ENCODE data around the gene DNMBP.
"Not testable (repeated sequence)": the region's sequence is repeated elsewhere in the genome, so short reads cannot be mapped to it uniquely, and the experiment has no call there.

Gene DNMBP

DNA sequence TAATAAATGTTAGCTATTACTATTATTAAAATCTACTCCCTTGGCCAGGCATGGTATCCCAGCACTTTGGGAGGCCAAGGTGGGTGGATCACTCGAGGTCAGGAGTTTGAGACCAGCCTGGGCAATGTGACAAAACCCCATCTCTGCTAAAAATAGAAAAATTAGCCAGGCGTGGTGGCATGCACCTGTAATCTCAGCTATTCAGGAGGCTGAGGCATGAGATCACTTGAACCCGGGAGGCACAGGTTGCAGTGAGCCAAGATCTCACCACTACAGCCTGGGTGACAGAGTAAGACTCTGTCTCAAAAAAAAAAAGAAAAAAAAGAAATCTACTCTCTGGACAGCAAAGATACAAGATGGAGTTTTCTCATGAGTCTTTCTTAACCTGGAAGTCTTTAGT is 56.2 kb downstream of the DNMBP start:
- not testable (repeated sequence) for H3K27me3 Mint-ChIP-seq, H3K27ac Mint-ChIP-seq, DNase-seq, H3K4me3 Mint-ChIP-seq, H3K4me1 Mint-ChIP-seq, ATAC-seq
- peaks cover 21 to 24% of the 10 kb centered on the region in 2 donors for H3K9me3 Mint-ChIP-seq

DNA sequence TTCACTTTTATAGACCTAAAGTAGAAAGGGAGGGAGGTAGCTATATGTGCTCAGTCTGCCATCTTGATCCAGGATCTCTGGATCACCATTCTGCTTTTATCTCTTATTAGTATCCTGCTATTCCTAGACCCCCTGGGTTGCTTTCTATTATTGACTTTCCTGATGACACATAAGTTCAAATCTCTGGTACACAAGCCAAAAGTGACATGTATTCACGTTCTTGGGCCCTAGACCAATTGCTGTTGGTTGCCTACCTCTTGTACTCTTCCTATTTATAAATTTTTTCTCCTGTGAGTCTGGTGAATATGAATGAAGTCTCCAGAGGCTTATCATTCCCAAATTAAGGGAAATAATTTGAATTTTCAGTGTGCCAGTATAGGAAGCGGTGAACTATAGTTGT is 56.9 kb downstream of the DNMBP start:
- Mint-ChIP-seq H3K4me1 (no peaks in the 10 kb centered on the region), H3K4me3 (no peak overlapping the region), H3K27ac (no peak overlapping the region), H3K9me3 (peaks cover 21 to 24% of the 10 kb centered on the region in 2 donors), H3K27me3 (no peaks in the 10 kb centered on the region)
- ATAC-seq (no peak), DNase-seq (no peak)

DNA sequence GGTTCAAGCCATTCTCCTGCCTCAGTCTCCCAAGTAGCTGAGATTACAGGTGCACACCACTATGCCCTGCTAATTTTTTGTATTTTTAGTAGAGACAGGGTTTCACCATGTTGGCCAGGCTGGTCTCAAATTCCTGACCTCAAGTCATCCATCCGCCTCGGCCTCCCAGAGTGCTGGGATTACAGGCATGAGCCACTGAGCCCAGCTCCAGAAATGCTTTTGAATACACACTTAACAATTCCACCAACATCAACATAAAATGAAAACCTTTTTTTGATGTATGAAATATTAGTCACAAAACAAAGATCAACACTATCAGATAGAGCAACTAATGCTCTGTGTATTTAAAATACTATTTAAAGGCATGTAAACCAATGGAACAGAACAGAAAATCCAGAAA is 63.7 kb downstream of the DNMBP start:
- not testable (repeated sequence) for H3K27me3 Mint-ChIP-seq, H3K27ac Mint-ChIP-seq, ATAC-seq, H3K4me1 Mint-ChIP-seq, H3K4me3 Mint-ChIP-seq, DNase-seq
- H3K9me3 Mint-ChIP-seq = peaks cover 9 to 12% of the 10 kb centered on the region in 2 donors

DNA sequence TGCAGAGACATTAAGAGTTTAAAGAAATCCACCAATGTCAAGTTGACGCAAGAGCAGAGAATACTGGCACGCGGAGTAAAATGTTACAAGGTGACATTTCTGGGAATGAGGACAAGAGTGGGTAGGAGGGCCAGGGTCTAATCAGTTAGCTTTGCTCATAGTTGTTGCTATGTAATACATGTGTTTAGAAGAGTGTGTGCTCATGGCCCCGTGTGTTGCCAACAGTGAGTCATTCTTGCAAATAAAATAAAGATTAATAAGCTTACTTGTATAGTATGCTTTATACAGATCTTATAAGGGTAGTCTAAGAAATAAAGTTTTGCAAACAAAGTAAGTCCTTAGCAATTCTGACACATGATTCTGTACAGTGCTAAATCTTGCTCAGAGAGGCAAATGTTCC is 64.5 kb downstream of the DNMBP start:
- Mint-ChIP-seq H3K9me3 (peaks cover 5 to 7% of the 10 kb centered on the region in 2 donors), H3K27ac (no peak overlapping the region), H3K4me3 (no peak overlapping the region), H3K27me3 (no peaks in the 10 kb centered on the region), H3K4me1 (no peaks in the 10 kb centered on the region)
- DNase-seq (no peak), ATAC-seq (no peak)

DNA sequence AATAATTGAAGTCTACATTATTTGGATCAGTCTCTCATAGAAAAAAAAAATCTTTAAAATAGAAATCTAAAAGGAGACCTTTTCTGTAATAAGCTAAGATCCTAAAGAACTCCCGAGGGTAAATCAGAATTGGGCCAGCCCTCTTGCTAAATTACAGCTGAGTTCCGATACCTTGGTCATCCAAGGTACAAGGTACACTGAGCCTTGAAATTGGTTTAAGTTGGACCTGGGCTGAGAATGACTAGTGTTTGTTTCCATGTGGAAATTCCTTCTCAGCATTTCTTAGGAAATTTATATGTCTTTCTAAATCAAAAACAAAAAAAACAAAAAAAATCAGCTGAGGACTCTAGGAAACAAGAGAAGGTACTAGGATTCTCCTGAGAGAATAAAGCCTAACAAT is 64.9 kb downstream of the DNMBP start:
- ATAC-seq = no peak
- Mint-ChIP-seq H3K9me3 (peaks cover under 1 to 4% of the 10 kb centered on the region in 2 donors), H3K4me1 (no peaks in the 10 kb centered on the region), H3K27ac (no peak overlapping the region), H3K27me3 (no peaks in the 10 kb centered on the region), H3K4me3 (no peak overlapping the region)
- no peak for DNase-seq

DNA sequence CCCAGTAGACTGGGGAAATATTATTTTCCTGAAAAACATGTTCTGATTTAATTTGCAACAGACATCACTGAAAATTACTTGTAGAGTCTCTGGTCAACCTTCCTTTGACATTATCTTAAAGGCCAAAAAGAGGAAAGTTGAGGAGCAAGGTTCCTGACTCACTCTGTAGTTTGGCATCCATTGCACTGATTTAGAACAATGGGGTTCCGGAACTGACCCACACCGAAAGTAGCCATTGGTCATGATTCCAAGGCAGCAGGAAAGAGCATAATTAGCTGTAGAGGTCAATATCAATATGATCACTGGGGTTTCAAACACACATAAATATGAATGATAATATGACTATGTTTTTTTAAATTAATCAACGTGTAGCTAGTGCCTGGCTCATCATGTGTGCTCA is 65.8 kb downstream of the DNMBP start:
- Mint-ChIP-seq H3K4me1 (no peaks in the 10 kb centered on the region), H3K4me3 (no peak overlapping the region), H3K27ac (no peak overlapping the region), H3K27me3 (no peaks in the 10 kb centered on the region), H3K9me3 (peaks cover 0 to 4% of the 10 kb centered on the region in 2 donors)
- DNase-seq (no peak), ATAC-seq (no peak)

- ATAC-seq = no peak
- Mint-ChIP-seq H3K4me1 (peaks cover 4% of the 10 kb centered on the region), H3K9me3 (peaks cover 0 to 4% of the 10 kb centered on the region in 2 donors), H3K4me3 (no peak overlapping the region), H3K27ac (no peak overlapping the region), H3K27me3 (no peaks in the 10 kb centered on the region)
- no peak for DNase-seq
Measured at GRCh38 chr10:99941942-99942820, 67.6 kb downstream of the DNMBP start.

DNA sequence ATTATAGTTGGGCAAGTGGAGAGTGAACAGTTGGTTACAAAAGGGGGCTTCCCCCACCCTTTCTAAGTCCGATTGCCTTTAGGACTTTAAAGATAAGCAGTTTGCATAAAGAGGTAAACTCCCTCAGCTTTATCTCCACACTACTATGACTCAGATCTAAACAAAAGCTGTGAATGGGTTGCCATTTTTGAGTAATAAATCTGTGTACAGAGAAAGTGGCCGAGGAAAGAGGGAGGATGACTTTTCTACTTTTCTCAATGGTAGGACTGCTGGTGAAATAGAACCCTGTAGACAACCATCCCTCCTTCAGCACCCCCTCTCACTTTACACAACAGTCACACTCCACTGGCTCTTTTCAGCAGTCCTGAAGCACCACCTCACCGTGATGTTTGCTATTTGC is 71.2 kb downstream of the DNMBP start:
- no peak overlapping the region for H3K4me3 Mint-ChIP-seq
- DNase-seq = no peak
- ATAC-seq = no peak
- no peaks in the 10 kb centered on the region for H3K27me3 Mint-ChIP-seq
- H3K9me3 Mint-ChIP-seq = peaks cover 0 to 4% of the 10 kb centered on the region in 2 donors
- peaks cover 4% of the 10 kb centered on the region for H3K4me1 Mint-ChIP-seq
- H3K27ac Mint-ChIP-seq = no peak overlapping the region

DNA sequence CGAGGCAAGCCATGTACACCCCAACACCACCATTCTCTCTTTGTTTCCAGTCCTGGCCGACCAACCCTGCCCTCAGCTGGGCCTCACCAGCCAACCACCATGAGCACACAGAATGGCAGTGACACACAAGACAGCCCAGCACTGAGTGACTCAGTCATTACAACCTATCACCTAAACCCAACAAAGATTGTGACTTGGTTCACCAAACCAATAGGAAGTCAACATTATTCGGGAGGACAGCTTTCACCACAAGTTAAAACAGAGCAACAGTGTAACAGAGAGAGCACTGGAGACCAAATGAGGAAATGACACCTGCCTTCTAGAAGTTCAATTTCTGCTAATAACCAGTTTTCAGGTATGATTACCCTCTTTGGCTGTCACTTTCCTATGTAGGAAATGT is 72.1 kb downstream of the DNMBP start:
- no peak overlapping the region for H3K4me3 Mint-ChIP-seq
- peak; percentile 70 for ATAC-seq
- H3K27me3 Mint-ChIP-seq = no peaks in the 10 kb centered on the region
- no peak overlapping the region for H3K27ac Mint-ChIP-seq
- no peak for DNase-seq
- peaks cover 0 to 4% of the 10 kb centered on the region in 2 donors for H3K9me3 Mint-ChIP-seq
- H3K4me1 Mint-ChIP-seq = peaks cover 4% of the 10 kb centered on the region

DNA sequence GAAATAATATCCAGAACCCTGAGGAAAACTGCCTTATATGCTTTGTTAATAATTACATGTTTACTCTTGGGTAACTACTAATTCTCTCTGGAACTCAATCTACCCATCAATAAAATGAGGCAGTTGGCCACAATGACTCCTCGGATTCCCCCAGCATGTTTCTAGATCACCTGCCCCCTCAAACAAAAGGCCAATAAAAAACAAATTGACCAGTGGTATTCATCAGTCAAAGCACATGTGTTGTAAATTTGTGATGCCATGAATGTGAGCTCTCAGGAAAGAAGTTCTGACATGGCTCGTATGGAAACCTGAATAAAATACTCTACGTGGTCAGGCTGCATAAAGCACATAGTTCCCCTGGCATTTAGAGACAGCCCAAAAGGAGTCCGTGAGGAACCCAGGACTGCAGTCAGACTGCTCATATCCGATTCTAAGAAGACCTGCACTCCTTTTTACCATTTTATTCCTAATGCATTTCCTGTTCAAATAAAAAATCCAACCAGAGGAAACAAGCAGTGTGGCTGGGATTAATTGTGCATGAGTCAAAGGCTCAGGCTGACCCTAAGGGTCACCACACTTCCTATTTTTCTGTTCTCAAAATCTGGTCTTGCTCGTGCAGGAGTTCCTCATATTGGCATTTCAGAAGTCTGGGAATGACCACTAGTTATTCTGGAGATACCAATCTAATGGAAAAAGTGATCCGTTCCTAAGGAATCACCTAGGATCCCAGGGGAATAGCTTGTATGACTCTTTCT is 77.4 kb downstream of the DNMBP start:
- not testable (repeated sequence) for ATAC-seq, H3K4me3 Mint-ChIP-seq, H3K9me3 Mint-ChIP-seq, H3K27ac Mint-ChIP-seq, DNase-seq, H3K27me3 Mint-ChIP-seq
- H3K4me1 Mint-ChIP-seq = peaks cover 23% of the 10 kb centered on the region

DNA sequence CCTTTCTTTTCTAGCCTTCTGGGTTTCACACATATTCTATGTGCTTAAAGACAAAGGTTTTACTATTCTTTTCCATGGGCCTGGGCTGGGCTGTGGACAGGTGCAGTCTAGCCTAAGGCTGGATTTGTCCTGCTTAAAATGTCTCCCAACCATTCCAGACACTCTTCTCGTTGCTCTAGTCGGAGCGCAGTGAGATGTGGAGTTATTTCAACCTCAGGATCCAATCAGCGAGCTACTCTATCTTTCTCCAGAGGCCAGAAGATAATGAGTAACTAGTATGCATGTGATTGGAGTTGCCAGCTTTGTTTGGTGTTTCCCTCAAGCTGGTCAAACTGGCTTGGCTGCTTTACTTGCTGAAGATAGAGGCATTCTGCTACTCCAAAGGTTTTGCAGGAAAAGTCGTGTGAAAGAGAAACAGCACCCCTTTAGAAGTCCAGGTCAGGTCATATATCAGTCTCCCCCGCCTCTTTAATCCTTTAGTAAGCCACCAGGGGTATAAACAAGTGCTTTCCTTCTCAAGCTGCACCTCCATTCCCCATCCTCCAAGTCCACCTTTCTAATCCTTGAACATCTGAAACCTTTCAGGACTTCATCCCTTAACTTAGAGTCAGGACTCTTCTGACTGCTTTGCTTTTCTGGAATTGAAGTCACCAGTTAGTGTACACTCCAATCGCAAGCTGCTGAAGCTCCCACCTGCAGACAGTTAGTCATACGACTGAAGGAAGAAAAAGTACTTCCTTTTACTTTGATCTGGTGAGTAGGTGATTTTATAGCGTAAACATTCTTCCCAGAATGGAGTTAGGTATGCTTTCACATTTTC is 78.8 kb downstream of the DNMBP start:
- H3K4me1 Mint-ChIP-seq = peaks cover 30% of the 10 kb centered on the region

GRCh38 chr10:99929360-99929759 is 80.4 kb downstream of the DNMBP start:
- Mint-ChIP-seq H3K27me3 (no peaks in the 10 kb centered on the region), H3K9me3 (no peaks in the 10 kb centered on the region), H3K4me1 (peaks cover 30% of the 10 kb centered on the region), H3K4me3 (no peak overlapping the region), H3K27ac (no peak overlapping the region)
- ATAC-seq = no peak
- no peak for DNase-seq

More for the DNA sequence above, 78.8 kb downstream of the DNMBP start:
- DNase-seq (no peak), ATAC-seq (no peak)
- H3K4me3 Mint-ChIP-seq = no peak overlapping the region
- no peaks in the 10 kb centered on the region for H3K9me3 Mint-ChIP-seq
- H3K27me3 Mint-ChIP-seq = no peaks in the 10 kb centered on the region
- peak overlapping the region in 1 of 2 donors; percentile 3 for H3K27ac Mint-ChIP-seq

DNA sequence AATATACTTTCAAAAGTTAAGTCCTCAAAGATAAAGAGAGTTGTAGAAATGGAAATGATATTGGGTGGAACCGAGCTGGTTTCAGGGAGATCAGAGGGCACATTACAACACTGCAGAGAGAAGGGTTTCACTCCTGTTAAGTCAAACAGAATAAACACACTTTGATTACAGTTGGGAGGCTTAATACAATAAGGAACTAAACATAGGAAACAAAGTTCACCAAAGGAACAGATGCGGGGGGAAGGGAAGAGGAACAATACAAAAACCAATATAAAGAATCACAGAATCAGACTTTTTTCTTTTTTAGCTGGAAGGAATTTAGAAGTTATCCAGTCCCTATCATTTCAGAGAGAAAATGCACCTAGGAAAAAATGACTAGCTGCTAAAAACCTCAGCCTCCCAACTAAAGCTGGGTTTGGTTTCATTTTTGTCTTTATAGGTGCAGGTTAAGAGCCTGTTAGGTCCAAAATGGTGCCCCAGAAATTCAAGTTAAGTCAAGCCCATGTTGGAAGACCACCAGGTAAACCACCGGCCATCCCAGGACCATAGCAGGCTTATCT is 81.9 kb downstream of the DNMBP start:
- Mint-ChIP-seq H3K4me3 (no peak overlapping the region), H3K27ac (peak overlapping the region in 1 of 2 donors; percentile 9), H3K4me1 (peaks cover 30% of the 10 kb centered on the region), H3K27me3 (no peaks in the 10 kb centered on the region), H3K9me3 (no peaks in the 10 kb centered on the region)
- ATAC-seq = no peak
- no peak for DNase-seq

DNA sequence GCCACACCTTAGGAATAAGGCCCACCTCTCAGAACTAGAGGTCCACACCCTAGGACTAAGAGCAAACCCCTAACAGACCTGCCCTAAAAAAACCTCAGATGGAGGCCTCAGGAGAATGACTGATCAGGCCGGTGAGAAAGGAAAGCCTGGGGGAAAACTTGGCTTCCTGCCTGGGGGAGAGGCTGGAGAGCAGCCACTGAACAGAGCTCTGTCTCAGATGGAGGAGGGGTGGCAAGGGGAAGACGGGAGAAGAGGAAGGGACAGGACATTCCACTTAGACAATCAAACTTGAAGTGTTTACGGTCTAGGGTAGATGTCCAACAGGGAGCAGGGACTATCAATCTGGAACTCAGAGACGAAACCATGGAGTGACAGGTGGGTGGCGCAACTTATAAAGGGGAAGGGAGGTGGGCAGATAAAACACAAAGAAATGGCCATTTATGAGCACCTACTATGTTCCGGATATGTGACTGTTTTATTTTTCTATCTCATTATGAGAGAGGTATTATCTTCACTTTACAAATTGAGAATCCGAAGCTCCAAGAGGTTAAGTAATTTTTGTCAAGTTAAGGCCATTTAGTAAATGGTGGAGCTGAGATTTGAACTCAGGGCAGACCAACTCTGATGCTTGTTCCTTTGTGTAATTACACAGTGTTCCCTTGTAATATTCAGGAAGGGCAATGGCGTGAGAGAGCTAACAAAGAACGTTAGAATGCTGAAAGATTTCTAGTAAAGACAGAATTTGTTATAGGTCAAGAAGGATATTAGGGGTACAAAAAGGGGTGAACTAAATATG is 82.6 kb downstream of the DNMBP start:
- Mint-ChIP-seq H3K27ac (peak overlapping the region; percentile 9 to 89), H3K4me3 (no peak overlapping the region)
- ATAC-seq = no peak

More for the DNA sequence above, 82.6 kb downstream of the DNMBP start:
- Mint-ChIP-seq H3K4me1 (peaks cover 31% of the 10 kb centered on the region), H3K27me3 (no peaks in the 10 kb centered on the region), H3K9me3 (no peaks in the 10 kb centered on the region)
- DNase-seq = no peak
